K562 (cell line): Measurements from ENCODE around the gene ITPRIP. TPM values are rescaled to one million over a fixed set of nuclear protein-coding genes. Genes with fewer than 3 reads are reported as not detected.

Experiments used
- ATAC-seq: fragments of 200-7000 bp; cut with Tn5 transposase; 3 replicates; pipeline ENCODE4 v1.9.1; 2020; ENCODE audit warnings: moderate library complexity
- BruUV-seq: library from RNA; stranded (reverse); fragments of 400-500 nt; replicated peaks from 2 replicates; lab custom pipeline; 2021; lab: Mats Ljungman, UMichigan
- CTCF ChIA-PET: fragments of 300-600 bp; formaldehyde crosslinking; extraction: SDS; loops from one replicate; lab custom pipeline; 2021; ENCODE audit warnings: low intra/inter-chr PET ratio; lab: Yijun Ruan, JAX
- POLR2A ChIA-PET: fragments of 300-600, 350-650 bp; sonication (Branson Sonifier 250); formaldehyde crosslinking; extraction: SDS; loops from one replicate; lab custom pipeline; 2021; ENCODE audit warnings: antibody characterized with exemption, inconsistent platforms; lab: Yijun Ruan, JAX
- DNase-seq, 4 experiments: peaks; one replicate each; pipeline versions ENCODE4 v3.0.0 to v3.0.0-alpha.2; 2011 to 2018; ENCODE audit warnings: low spot score in 3 of 4, mixed read lengths in 3 of 4; ENCODE audit errors: extremely low read depth in 1 of 4
- FAIRE-seq: peaks from 2 replicates; lab custom pipeline; 2011; peaks lifted over from hg19 to GRCh38; lab: Jason Lieb, UNC
- H2AFZ ChIP-seq: 2 replicates; pipeline ENCODE4 v1.6.0; 2011; ENCODE audit warnings: low read depth, low read length, control low read depth, inconsistent platforms
- H3K27ac ChIP-seq: fragments of 200-600 bp; 3 replicates; pipeline ENCODE4 v1.8.0; 2011; ENCODE audit warnings: low read depth, mild to moderate bottlenecking, control low read depth, inconsistent platforms, low read length, moderate library complexity, mixed read lengths; ENCODE audit errors: extremely low read depth
- H3K27me3 ChIP-seq, 2 experiments: fragments of 300-600 bp in 1 of 2; 2 replicates in 1 of 2; 3 replicates in 1 of 2; pipeline versions ENCODE4 v1.6.0 to v1.8.0; 2011; ENCODE audit warnings: inconsistent platforms in 2 of 2, low read length in 2 of 2, mild to moderate bottlenecking in 1 of 2, mixed read lengths in 1 of 2, moderate library complexity in 1 of 2; ENCODE audit not compliant: control insufficient read depth in 2 of 2, insufficient read depth in 2 of 2
- H3K36me3 ChIP-seq: fragments of 300-600 bp; 3 replicates; pipeline ENCODE4 v1.8.0; 2011; ENCODE audit warnings: mild to moderate bottlenecking, low read length, inconsistent platforms; ENCODE audit not compliant: control insufficient read depth, insufficient read depth
- H3K4me1 ChIP-seq, 2 experiments: fragments of 200-600 bp in 1 of 2; replicated peaks in 1 of 2; 2 replicates in 1 of 2; 3 replicates in 1 of 2; pipeline versions ENCODE4 v1.5.1 to v1.8.0; 2011; ENCODE audit warnings: inconsistent platforms in 2 of 2, low read length in 2 of 2, mild to moderate bottlenecking in 1 of 2, mixed read lengths in 1 of 2, moderate library complexity in 1 of 2; ENCODE audit not compliant: control insufficient read depth in 2 of 2, insufficient read depth in 2 of 2
- H3K4me2 ChIP-seq: 2 replicates; pipeline ENCODE4 v1.6.1; 2011; ENCODE audit warnings: low read length, control low read depth, inconsistent platforms, mixed read lengths; ENCODE audit not compliant: insufficient read depth
- H3K4me3 ChIP-seq: fragments of 200-600 bp; sonication (generic), shearing (Covaris generic); 2 replicates; pipeline ENCODE4 v1.5.1; 2016; ENCODE audit warnings: control low read depth, inconsistent platforms
- H3K79me2 ChIP-seq: fragments of 200-600 bp; 3 replicates; pipeline ENCODE4 v1.8.0; 2011; ENCODE audit warnings: low read length, inconsistent platforms; ENCODE audit not compliant: control insufficient read depth, insufficient read depth
- H3K9ac ChIP-seq, 2 experiments: 2 replicates each; pipeline versions ENCODE4 v1.6.0 to v1.6.1; 2011; ENCODE audit warnings: low read depth in 2 of 2, low read length in 2 of 2, control low read depth in 1 of 2, inconsistent platforms in 1 of 2, mild to moderate bottlenecking in 1 of 2, mixed read lengths in 1 of 2; ENCODE audit not compliant: insufficient read depth in 1 of 2
- H3K9me1 ChIP-seq: one replicate; pipeline ENCODE4 v1.6.0; 2011; ENCODE audit warnings: inconsistent platforms, mild to moderate bottlenecking, low read length, moderate library complexity; ENCODE audit not compliant: control insufficient read depth, insufficient read depth
- H3K9me3 ChIP-seq: replicated peaks from 2 replicates; pipeline ENCODE4 v1.5.1; 2011; ENCODE audit warnings: low read depth, low read length, inconsistent platforms; ENCODE audit not compliant: control insufficient read depth, insufficient read depth
- H4K20me1 ChIP-seq: replicated peaks from 2 replicates; pipeline ENCODE4 v1.6.1; 2011; ENCODE audit warnings: low read length, inconsistent platforms, mixed read lengths; ENCODE audit not compliant: control insufficient read depth, insufficient read depth
- POLR2G ChIP-seq: fragments of 200-400 bp; formaldehyde crosslinking; IDR thresholded peaks from 2 replicates; pipeline ENCODE4 v1.6.1; 2017; ENCODE audit warnings: low read depth, mild to moderate bottlenecking, antibody characterized with exemption, low read length, moderate library complexity
- RBFOX2 ChIP-seq: fragments of 200-400 bp; formaldehyde crosslinking; IDR thresholded peaks from 2 replicates; pipeline ENCODE4 v1.6.1; 2017; ENCODE audit warnings: low read depth, mild to moderate bottlenecking, low read length, moderate library complexity
- ZNF449 ChIP-seq: fragments of 250-450 bp; sonication (Bioruptor Pico); IDR thresholded peaks from 2 replicates; pipeline ENCODE4 v1.8.0; 2022; ENCODE audit warnings: moderate library complexity, mild to moderate bottlenecking, inconsistent platforms
- WGBS: fragments of 100-300 bp; shearing (Covaris generic); methylation state at CpG from one replicate; pipeline ENCODE4 v1.1.6; 2016; ENCODE audit warnings: low coverage, mixed read lengths; ENCODE audit not compliant: insufficient coverage; ENCODE audit errors: missing lambda C conversion rate; 5-methylcytosine and 5-hydroxymethylcytosine counted together
- in situ Hi-C: fragments of 300-500 bp; cut with MboI; formaldehyde crosslinking; loops from 4 replicates; pipeline ENCODE4 v1.15.0; 2018; ENCODE audit warnings: inconsistent platforms, mixed read lengths
- intact Hi-C: fragments of 100-400 bp; cut with micrococcal nuclease; formaldehyde crosslinking; loops from 2 replicates; pipeline ENCODE4 v1.14.2; 2022
- polyA plus RNA-seq, 8 experiments: library from polyadenylated mRNA; depleted of rRNA in 4 of 8; stranded (reverse) in 5 of 8; unstranded in 3 of 8; fragments of >200 nt; fragmentation: Nextera tagmentation in 2 of 8; fragmentation: Illumina TruSeq in 1 of 8; extraction: Ambion mirVana in 2 of 8; extraction: Trizol in 1 of 8; gene quantifications; 2 replicates each; pipeline versions ENCODE4 v1.2.1 to v1.2.3, GENCODE V29; 2011 to 2014; ENCODE audit warnings: inconsistent platforms in 1 of 8, missing spikeins in 1 of 8
- total RNA-seq, 7 experiments: library from RNA; depleted of rRNA in 6 of 7; stranded (reverse); fragments of >200 nt in 6 of 7; fragmentation: Illumina TruSeq in 2 of 7; extraction: Trizol in 2 of 7; gene quantifications; 2 replicates each; pipeline versions ENCODE4 v1.2.1 to v1.2.3, GENCODE V29; 2011 to 2021; ENCODE audit warnings: low replicate concordance in 1 of 7

The ITPRIP gene
- total and polyA plus RNA-seq, 9 of the 15 experiments (the other 6 are each of a cell fraction or from before 2014, with no cell fraction given): 4.4 to 28.5 (median 10.9) TPM

GRCh38 chr10:104327745-104328645 lies 10.3 kb downstream of the ITPRIP start:
- Histone ChIP-seq H4K20me1 (peaks cover 75% of the 10 kb centered on the region), H3K79me2 (peaks cover 100% of the 10 kb centered on the region), H3K9ac (peak overlapping the region in 1 of 2 experiments; percentile 79; a peak in 2 of 4 replicates), H2AFZ (no peak overlapping the region), H3K4me2 (no peak overlapping the region), H3K27ac (peak overlapping the region; percentile 18; the same call in 1 of the 3 replicates), H3K9me1 (peaks cover 21% of the 10 kb centered on the region), H3K36me3 (peaks cover 83% of the 10 kb centered on the region), H3K9me3 (no peaks in the 10 kb centered on the region), H3K4me1 (peaks cover 52 to 55% of the 10 kb centered on the region in 2 experiments), H3K27me3 (no peaks in the 10 kb centered on the region), H3K4me3 (no peak overlapping the region)
- no peak for DNase-seq
- no peak for ATAC-seq
- WGBS: 83% methylated on average over 15 of the region's 20 CpGs
- FAIRE-seq: no peak
- peak; percentile 59 for TF ChIP-seq RBFOX2
- no peak for TF ChIP-seq ZNF449 (CRISPR knock-in tag)
- TF ChIP-seq POLR2G: peak; percentile 49
- no TSS peak for BruUV-seq
- ChIA-PET POLR2A (interaction anchor here (1.1 kb wide), 1 partner anchor 9 kb away, joined by 4 read pairs; no protein-coding TSS in a partner anchor), CTCF (interaction anchor here (0.5 kb wide), 1 partner anchor 35 kb away, joined by 3 read pairs; no protein-coding TSS in a partner anchor)
- intact Hi-C loops (no loop called here), in situ Hi-C loops (no loop called here)
